ENCODE data around the gene TPSG1. TPM values are rescaled to one million over a fixed set of nuclear protein-coding genes. Genes with fewer than 3 reads are reported as not detected.

TPSG1 gene
- total and polyA plus RNA-seq, 2 of the 13 experiments (the other 11 are each of a cell fraction or from before 2014, with no cell fraction given): not detected

- TF ChIP-seq ARID4A (CRISPR knock-in tag; IDR thresholded peaks at IDR 0.05; ENCODE audit: borderline replicate concordance) (peak; percentile 27; the same call in 1 of the 2 replicates), ZNF646 (CRISPR knock-in tag; IDR thresholded peaks at IDR 0.05) (no peak), SIN3B (IDR thresholded peaks at IDR 0.05; ENCODE audit: low read length) (no peak), ZNF333 (CRISPR knock-in tag; IDR thresholded peaks at IDR 0.05; ENCODE audit: borderline replicate concordance) (0 out of 2 replicates have a peak, but pooled peaks have one; percentile 71), HOXA5 (CRISPR knock-in tag; IDR thresholded peaks at IDR 0.05) (peak; percentile 96), ZSCAN9 (CRISPR knock-in tag; IDR thresholded peaks at IDR 0.05; ENCODE audit: borderline replicate concordance) (peak; percentile 86; the same call in 1 of the 2 replicates), KLF16 (CRISPR knock-in tag; IDR thresholded peaks at IDR 0.05) (peak in 1 of 2 experiments; percentile 74; a peak in 2 of 4 replicates), HDAC2 (CRISPR knock-in tag; IDR thresholded peaks at IDR 0.05) (no peak), HNF1A (IDR thresholded peaks at IDR 0.05; ENCODE audit: low read depth) (no peak), HNF1A (CRISPR knock-in tag; IDR thresholded peaks at IDR 0.05; ENCODE audit: borderline replicate concordance) (no peak), HOXD1 (CRISPR knock-in tag; IDR thresholded peaks at IDR 0.05) (peak; percentile 74), IRX3 (CRISPR knock-in tag; IDR thresholded peaks at IDR 0.05; ENCODE audit: borderline replicate concordance, low read depth) (peak; percentile 68; the same call in 1 of the 2 replicates)
Observed at GRCh38 chr16:1188432-1189189, 36.5 kb downstream of the TPSG1 start (continued).

Data from HepG2 (cell line).